ENCODE results near the gene SORBS2.
"Not testable (repeated sequence)": the region's sequence is repeated elsewhere in the genome, so short reads cannot be mapped to it uniquely, and the experiment has no call there.

SORBS2 gene

GRCh38 chr4:185811509-185812364, at the start of gene SORBS2:
Gene SORBS2, minus strand, starts transcription at chr4:185812194. Its CDS starts 121,623 bp downstream, at chr4:185690571.
- no peak for DNase-seq

DNA sequence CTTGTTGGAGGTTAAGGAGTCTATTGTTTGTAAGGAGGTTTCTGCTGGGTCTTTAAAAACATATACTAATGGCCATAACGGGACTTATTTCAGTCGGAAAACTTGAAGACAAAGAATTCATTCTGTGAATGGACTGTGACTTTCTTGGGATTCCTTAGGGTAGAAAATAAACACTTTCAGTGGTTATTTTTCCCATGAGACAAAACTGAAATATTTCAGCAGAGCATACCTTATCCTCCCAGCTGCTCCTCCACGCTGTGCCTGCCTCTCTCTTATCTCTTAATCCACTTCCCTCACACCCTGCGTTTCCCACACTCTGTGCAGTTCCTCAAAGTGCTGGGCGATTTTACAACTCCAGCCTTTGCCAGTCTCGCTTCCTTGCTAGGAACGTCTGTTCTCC, 47.1 kb upstream of the SORBS2 start:
- DNase-seq, result no peak

DNA sequence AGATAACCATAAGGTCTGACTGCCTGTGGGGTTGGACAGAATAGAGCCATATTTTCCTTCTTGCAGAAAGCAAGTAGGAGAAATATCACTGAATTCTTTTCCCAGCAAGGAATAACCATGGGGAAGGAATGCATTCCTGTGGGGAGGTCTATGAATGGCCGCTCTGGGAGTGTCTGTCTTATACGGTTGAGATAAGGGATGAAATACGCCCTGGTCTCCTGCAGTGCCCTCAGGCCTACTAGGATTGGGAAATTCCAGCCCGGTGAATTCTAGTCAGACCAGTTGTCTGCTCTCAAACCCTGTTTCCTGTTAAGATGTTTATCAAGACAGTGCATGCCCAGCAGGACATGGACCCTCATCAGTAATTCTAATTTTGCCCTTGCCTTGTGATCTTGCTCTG, 45.6 kb upstream of the SORBS2 start:
- not testable (repeated sequence) for DNase-seq

DNA sequence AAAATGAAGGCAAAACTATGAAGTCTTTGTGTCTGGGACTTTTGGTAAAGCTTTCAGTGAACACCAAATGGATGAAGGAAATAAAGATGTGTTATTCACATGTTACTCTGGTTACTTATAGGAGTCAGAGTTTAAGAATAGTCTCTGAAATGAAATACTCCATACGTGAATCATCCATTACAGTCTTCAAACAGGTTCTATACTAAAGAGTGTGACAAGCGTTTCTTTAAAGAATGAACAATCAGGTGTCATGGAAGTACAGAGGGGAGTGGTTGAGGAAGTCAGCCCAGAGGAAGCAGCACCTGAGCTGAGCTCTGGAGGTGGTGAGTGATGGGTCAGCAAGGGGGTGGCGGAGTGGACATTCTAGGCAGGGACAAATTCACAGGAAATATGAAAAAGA, 41.8 kb upstream of the SORBS2 start:
- no peak for DNase-seq

DNA sequence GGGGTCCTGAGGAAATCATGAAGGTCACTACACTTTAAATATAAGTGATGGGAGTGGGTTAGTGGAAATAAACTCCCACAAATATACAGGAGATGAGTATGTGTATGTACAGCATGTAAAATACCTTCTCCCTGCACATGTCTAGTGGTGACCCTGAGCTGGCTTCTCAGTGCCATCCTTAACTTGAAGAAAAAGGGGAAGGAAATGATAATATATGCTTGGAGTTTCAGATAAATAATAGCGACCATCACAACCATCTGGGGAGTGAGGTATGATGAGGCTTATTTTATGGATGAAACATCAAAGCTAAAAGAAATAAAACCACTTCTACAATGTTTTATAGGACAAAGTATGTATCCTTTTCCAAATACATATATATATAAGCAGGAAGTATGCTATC, 41.0 kb upstream of the SORBS2 start:
- DNase-seq, result no peak

DNA sequence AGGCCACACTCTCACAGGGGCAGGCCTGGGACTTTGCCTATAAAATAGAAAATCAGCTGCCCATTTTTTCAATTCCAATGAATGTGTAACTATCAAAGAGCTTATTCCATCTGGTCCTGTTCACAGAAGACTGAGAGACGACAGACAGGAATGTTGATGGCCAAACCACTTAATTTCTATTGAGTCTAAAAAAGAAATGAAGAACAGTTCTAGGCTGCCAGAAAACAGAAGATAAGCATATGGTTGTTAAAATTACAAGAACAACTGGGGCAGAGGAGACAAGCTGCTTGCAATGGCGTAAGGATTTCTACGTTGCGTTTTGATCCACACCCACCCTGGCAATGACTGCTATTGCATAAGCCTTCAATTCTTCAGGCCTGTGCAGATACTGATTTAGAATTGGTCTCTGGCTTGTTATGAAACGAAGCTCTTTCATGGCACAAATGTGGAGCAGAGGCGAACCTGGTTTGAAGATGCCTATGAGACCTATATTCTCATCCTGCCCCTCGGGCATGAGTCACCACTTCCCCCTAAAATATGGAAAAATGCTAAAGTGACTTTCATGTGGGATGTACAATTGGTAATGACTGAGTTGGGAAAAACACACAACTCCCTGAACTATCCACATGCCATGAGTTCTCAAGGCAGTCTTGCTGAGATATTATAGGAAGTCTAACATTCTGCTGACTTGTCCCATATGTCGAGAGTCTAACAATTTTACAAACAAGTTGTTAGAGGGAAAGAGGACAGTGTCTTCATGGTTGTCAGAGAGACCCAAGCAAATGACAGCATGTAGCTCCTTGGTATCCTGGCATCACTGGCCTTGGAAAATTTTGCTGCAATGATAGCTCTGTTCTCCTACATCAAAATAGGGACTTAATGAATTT, 37.9 kb upstream of the SORBS2 start:
- DNase-seq, result peak; percentile 66

- peak; percentile 97 for DNase-seq
Observed at GRCh38 chr4:185847352-185848097, 35.5 kb upstream of the SORBS2 start.

GRCh38 chr4:185846505-185847150, 34.6 kb upstream of the SORBS2 start:
- DNase-seq, result peak; percentile 66

- no peak for DNase-seq
Observed at GRCh38 chr4:185845966-185846365, 34.0 kb upstream of the SORBS2 start.

DNA sequence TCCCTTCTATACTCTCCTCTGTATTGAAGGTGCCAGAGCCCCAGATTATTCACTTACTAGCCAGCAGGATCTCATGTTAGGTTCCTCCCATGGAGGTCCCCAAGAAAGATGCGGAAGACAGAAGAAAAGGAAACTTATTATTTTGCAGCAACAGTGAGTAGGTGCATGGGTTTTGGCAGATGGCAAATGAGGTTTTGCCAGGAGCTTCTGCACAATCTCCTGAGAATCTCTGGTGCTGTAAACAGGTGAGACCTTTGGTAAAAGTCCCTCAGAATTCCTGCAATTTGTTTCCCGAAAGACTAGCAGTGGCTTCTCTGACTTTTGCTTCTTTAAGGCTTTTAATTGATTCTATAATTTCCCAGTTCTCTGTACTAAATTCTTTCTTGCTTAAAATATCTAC, 29.5 kb upstream of the SORBS2 start:
- DNase-seq, result no peak

GRCh38 chr4:185840953-185841352, 29.0 kb upstream of the SORBS2 start:
- no peak for DNase-seq

DNA sequence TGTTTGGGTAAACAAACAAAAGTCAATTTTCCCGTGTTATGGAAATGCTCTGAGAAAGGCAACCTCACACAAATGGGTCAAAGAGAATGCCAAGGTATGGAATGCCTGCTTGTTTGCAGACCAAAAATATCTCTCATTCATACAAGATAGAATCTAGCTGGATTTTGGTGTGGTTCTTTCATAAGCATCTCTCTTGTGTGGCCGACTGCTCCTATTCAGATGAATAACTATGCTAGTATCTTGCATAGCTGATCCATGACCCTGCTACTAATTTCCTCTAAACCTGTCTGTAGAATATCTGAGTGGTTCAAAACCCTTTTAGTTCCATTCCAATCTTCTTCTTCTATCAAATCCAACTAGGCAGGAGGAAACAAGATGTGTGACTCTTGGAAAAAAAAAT, 28.2 kb upstream of the SORBS2 start:
- no peak for DNase-seq

- DNase-seq, result peak; percentile 31
Observed at GRCh38 chr4:185839770-185840169, 27.8 kb upstream of the SORBS2 start.

GRCh38 chr4:185839194-185839712, 27.3 kb upstream of the SORBS2 start:
- peak; percentile 95 for DNase-seq

DNA sequence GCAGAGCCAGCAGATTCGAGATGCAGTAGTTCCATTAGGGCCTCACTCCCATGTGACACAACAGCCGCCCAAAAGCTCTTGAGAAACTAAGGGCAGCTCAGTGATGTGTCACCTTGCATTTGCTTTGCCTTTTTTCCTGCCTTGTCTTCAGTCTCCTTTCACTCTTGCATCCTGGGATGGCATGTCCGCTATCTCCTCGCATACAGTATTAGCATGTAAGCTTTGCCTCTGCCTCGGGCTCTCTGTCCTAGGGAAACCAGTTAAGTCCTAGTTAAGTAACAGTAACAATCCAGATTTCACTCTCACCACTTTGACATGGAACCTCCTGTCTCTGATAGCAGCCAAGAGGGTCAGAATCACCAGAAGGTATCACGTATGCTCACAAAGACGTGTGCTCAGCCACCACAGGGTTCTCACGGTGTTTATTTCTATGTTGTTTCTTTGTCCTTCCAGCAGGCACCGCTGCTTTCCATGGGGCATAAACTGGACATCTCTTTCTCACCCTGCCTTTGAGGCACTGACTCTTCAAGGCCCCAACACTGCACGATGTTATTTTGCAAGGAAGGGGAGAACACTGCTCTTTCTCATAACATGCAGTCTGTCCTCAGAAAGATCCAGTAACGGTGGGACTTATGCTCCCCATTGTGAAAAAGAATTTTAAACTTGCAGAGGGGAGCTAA, 26.7 kb upstream of the SORBS2 start:
- DNase-seq, result no peak

DNA sequence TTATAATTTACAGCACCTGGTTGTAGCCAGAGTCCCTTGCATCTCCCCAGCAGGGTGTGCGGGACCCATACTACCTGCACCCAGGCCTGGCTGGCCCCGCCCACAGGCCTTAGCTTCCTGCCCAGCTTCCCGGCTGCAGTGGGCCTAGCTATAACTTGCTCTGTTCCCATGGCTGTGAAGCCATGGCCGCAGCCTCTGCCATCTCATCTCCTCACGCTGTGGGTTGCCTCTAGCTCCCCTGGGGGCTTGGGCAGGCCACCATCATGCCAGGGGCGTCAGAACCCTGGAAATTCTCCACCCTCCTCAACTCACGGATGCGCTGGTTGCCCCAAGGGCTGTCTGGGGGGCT, 26.1 kb upstream of the SORBS2 start:
- no peak for DNase-seq

GRCh38 chr4:185837415-185838103, 25.6 kb upstream of the SORBS2 start:
- DNase-seq, result no peak

GRCh38 chr4:185836241-185837084, 24.5 kb upstream of the SORBS2 start:
- DNase-seq, result no peak

DNA sequence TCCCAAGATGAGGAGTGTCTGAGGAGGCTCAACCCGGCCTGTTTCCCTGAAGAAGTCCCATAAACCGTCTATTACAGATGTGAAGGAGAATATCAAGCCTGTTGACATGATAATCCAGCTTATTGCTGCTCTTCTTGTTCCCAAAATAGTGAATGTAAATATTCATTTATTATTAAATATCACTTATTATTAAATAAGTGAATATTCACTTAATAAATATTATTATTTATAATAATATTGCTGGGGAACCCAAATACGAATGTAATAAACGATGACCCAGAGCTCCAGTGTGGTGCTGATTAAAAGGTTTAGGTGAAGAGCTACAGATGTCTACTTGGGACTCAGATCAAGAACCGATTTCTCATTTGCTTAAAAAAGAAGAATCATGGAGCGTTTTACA, 23.8 kb upstream of the SORBS2 start:
- no peak for DNase-seq

DNA sequence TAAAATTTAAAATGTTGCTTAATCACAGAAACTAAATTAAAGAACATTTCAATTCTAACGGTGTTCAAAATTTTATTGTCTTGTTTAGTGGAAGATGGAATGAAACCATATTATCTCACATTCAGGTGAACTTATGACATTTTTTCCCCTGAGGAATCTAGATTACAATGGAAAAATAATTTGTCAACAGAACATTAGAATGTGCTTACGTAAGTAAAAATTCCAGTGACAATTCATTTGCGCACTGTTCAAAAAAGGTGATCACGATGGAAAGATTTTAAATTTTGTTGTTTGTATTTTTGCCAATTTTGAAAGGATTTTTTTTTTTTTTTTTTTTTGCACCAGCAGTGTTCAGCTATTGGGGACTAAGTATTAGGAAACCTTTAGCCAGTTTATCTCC, 23.3 kb upstream of the SORBS2 start:
- DNase-seq, result no peak
